Peyer's patch (tissue), 4 donors: ENCODE measurements around the gene GIPC2.

Experiments
- POLR2A ChIP-seq, 2 donors: fragments of 450-650 bp; IDR thresholded peaks; one replicate each; pipeline ENCODE4 v1.5.1; 2017; ENCODE audit warnings: antibody characterized with exemption in 2 of 2, mild to moderate bottlenecking in 2 of 2, moderate library complexity in 2 of 2
- TF ChIP-seq, protein P1 (sequence below), 6 experiments: fragments of 450-650 bp in 4 of 6; fragments of 200-600 bp in 2 of 6; sonication (generic) in 1 of 6; IDR thresholded peaks; one replicate each; pipeline ENCODE4 v1.5.1; 2017 to 2019; ENCODE audit warnings: antibody characterized with exemption in 6 of 6, mild to moderate bottlenecking in 3 of 6, moderate library complexity in 1 of 6

DNA sequence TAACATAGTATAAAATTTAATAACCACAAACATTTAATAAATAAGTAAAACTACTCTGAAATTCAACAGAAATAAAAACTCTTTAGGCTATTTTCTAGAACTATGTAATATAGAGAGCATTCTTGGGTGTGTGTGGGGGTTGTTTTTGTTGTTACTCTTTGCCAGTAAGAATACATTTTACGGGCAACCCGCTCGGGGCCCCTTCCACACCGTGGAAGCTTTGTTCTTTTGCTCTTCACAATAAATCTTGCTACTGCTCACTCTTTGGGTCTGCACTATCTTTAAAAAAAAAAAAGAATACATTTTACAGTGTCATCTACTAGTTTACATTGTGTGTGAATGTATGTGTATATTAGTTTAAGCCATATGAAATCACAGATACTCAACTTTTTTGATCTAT lies 16.0 kb upstream of the GIPC2 start:
- TF ChIP-seq POLR2A (IDR thresholded peaks at IDR 0.05) = no peak
- TF ChIP-seq, protein P1, sequence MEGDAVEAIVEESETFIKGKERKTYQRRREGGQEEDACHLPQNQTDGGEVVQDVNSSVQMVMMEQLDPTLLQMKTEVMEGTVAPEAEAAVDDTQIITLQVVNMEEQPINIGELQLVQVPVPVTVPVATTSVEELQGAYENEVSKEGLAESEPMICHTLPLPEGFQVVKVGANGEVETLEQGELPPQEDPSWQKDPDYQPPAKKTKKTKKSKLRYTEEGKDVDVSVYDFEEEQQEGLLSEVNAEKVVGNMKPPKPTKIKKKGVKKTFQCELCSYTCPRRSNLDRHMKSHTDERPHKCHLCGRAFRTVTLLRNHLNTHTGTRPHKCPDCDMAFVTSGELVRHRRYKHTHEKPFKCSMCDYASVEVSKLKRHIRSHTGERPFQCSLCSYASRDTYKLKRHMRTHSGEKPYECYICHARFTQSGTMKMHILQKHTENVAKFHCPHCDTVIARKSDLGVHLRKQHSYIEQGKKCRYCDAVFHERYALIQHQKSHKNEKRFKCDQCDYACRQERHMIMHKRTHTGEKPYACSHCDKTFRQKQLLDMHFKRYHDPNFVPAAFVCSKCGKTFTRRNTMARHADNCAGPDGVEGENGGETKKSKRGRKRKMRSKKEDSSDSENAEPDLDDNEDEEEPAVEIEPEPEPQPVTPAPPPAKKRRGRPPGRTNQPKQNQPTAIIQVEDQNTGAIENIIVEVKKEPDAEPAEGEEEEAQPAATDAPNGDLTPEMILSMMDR (IDR thresholded peaks at IDR 0.05) = no peak
